Measurements from ENCODE around the gene XPNPEP3.
"Not testable (repeated sequence)": the region's sequence is repeated elsewhere in the genome, so short reads cannot be mapped to it uniquely, and the experiment has no call there.

- TF ChIP-seq CTCF (IDR thresholded peaks at IDR 0.05; ENCODE audit: poor library complexity); EZH2phosphoT487 (IDR thresholded peaks at IDR 0.05; ENCODE audit: low read depth, severe bottlenecking, unreplicated experiment); EZH2 (IDR thresholded peaks at IDR 0.05; ENCODE audit: borderline replicate concordance): not testable (repeated sequence)
Measured at GRCh38 chr22:40868379-40868778, 11.4 kb downstream of the XPNPEP3 start.

All from hepatocyte (in vitro differentiated cells).